Mononuclear cell (primary cell): ENCODE measurements around the gene ATP6V0A1. TPM values are rescaled to one million over a fixed set of nuclear protein-coding genes. Genes with fewer than 3 reads are reported as not detected.
"Not testable (repeated sequence)": the region's sequence is repeated elsewhere in the genome, so short reads cannot be mapped to it uniquely, and the experiment has no call there.

ENCODE experiments used
- H3K27me3 ChIP-seq: 2 replicates; pipeline ENCODE4 v1.6.0; 2011; ENCODE audit warnings: low read length, control low read depth; ENCODE audit not compliant: insufficient read depth
- H3K4me1 ChIP-seq: 2 replicates; pipeline ENCODE4 v1.5.1; 2011; ENCODE audit warnings: mild to moderate bottlenecking, low read length, control low read depth; ENCODE audit not compliant: insufficient read depth
- H3K4me3 ChIP-seq: 2 replicates; pipeline ENCODE4 v1.5.1; 2011; ENCODE audit warnings: mild to moderate bottlenecking, low read length, moderate library complexity
- H3K9me3 ChIP-seq: 2 replicates; pipeline ENCODE4 v1.5.1; 2011; ENCODE audit warnings: low read depth, mild to moderate bottlenecking, control low read depth, low read length
- total RNA-seq: library from RNA; depleted of rRNA; stranded (reverse); fragments of >200 nt; gene quantifications from one replicate; pipeline ENCODE4 v1.2.3, GENCODE V29; 2012

The ATP6V0A1 gene
- total RNA-seq, 1 donor = 38.4 TPM

DNA sequence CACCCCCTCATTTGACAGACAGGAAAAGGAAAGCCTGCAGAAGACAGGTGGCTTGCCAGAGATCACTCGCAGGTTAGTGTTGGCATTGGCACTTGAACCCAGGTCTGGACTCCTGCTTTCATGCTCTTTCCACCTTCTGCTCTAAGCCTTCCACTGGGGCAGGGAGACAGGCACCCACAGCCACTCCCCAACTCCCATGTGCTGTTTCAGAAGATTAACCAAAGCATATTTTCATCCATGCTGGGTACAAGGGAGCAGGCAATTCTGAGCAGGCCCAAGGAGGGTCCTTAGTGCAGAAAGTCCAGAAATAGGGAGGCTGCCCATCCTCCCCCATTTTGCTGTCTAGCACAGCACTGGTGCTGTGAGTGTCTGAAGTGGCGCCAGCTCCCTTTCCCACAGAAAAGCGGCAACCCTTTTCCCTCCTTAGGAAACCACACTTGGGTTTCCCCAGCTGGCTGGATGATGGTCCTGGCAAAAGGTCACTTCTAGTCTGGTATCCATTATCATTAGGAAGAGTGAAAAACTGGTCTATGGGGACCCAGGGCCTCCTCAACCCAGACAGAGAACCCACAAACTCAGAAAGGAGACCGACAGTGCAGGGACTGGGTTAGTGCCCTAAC, 33.6 kb upstream of the ATP6V0A1 start:
- H3K4me1 ChIP-seq = peaks cover 26% of the 10 kb centered on the region
- peaks cover 51% of the 10 kb centered on the region for H3K27me3 ChIP-seq
- no peak overlapping the region for H3K4me3 ChIP-seq
- H3K9me3 ChIP-seq = no peaks in the 10 kb centered on the region

DNA sequence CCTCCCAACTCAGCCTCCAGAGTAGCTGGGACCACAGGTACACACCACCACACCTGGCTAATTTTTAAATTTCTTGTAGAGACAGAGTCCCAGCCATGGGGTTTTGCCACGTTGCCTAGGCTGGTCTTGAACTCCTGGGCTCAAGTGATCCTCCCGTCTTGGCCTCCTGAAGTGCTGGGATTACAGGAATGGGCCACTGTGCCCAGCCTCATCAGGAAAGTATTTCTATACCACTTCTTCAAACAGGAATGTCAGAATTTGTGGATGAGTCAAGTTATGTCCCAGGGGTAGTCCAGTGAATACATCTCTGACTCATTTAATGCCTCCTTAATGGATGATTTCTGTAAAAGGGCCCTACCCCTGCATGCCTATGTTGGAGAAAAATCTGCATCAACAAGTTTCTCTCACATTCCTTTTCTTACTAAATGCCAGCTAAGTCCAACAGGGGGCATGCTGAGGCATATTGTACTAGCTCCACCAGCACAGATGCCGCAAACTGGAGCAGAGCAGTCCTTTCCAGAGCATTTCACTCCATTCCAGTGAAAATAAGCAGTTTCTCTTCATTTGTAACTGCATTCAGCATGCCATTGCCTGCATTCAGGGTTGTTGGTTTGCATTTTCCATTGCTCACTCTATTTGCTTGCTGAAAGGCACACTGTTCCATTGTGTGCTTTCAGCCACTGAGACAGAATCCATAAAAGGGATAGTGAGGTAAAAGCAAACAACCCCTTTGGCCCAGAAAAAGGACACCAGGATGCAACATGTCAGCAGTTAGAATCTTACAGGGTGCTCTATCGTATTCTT, 30.3 kb upstream of the ATP6V0A1 start:
- Histone ChIP-seq H3K9me3 (no peaks in the 10 kb centered on the region), H3K27me3 (peaks cover 22% of the 10 kb centered on the region), H3K4me1 (peaks cover 9% of the 10 kb centered on the region), H3K4me3 (no peak overlapping the region)

DNA sequence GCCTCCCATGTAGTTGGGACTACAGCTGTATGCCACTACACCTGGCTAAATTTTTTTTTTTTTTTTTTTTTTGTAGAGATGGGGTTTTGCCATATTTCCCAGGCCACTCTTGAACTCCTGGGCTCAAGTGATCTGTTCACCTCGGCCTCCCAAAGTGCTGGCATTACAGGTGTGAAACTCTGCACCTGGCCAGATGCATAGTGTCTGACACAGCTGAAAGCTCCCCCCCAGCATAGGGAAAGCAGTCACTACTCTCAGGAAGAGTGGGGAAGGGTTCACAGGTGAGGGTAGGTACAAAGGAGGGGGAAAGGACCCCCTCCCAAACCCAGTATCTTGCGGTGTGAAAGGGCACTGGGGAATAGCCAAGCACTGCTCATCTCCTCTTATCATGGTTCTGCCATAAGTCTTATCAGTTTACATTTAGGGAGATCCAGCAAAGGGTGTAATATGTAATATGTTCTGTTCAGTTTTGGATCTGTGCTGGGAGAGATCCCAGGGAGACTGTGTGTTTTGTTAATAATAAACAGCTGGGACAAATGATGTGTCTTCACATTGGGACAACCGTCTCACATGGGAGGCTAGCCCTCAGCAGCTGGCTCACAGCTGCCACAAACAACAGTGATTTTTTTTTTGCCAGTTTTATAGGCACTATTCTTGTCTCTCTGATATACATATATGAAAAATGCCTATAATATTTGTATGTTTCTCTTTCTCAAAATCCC, 28.8 kb upstream of the ATP6V0A1 start:
- Histone ChIP-seq H3K4me1 (peaks cover 8% of the 10 kb centered on the region), H3K27me3 (peaks cover 7% of the 10 kb centered on the region), H3K9me3 (no peaks in the 10 kb centered on the region), H3K4me3 (no peak overlapping the region)

DNA sequence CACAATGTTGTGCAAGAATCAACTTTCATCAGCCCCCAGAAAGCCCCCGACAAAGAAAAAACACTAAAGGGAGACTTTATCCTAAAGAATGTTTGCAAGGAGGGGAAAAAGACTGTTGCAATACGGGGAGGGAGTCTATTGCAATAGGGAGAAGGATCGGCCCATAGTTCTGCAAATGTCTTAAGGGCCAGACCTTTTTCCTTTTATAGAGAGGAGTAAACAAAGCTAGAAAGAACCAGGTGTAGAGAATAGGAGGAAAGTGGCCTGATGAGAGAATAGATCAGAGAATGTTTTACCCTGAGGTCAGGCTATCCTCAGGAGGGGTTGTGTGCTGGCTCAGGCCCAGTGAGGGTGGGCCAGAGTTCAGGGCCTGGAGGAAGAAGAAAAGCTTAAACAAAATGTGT, 26.9 kb upstream of the ATP6V0A1 start:
- H3K4me3 ChIP-seq = no peak overlapping the region
- no peaks in the 10 kb centered on the region for H3K27me3 ChIP-seq
- H3K4me1 ChIP-seq = peaks cover 8% of the 10 kb centered on the region
- H3K9me3 ChIP-seq = no peaks in the 10 kb centered on the region

DNA sequence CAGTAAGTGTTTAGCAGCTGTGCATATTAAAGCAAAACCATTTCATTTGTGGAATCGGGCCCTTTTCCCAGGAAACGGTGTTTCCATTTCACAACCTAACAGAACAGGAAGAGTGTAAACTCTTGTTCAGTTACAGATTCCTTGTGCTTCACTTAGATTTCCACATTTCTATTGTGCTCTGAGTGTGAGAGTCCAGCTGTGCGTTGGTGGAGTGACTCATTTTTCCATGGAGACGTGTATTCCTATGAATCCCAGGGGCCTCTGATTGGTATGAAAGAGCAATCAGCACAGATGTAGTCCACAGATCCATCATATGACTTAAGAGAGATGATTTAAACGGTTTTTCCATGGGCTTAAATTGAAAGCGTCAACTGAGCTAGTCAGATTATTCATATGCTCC, 22.3 kb upstream of the ATP6V0A1 start:
- Histone ChIP-seq H3K27me3 (no peaks in the 10 kb centered on the region), H3K9me3 (no peaks in the 10 kb centered on the region), H3K4me3 (no peak overlapping the region), H3K4me1 (peaks cover 14% of the 10 kb centered on the region)

DNA sequence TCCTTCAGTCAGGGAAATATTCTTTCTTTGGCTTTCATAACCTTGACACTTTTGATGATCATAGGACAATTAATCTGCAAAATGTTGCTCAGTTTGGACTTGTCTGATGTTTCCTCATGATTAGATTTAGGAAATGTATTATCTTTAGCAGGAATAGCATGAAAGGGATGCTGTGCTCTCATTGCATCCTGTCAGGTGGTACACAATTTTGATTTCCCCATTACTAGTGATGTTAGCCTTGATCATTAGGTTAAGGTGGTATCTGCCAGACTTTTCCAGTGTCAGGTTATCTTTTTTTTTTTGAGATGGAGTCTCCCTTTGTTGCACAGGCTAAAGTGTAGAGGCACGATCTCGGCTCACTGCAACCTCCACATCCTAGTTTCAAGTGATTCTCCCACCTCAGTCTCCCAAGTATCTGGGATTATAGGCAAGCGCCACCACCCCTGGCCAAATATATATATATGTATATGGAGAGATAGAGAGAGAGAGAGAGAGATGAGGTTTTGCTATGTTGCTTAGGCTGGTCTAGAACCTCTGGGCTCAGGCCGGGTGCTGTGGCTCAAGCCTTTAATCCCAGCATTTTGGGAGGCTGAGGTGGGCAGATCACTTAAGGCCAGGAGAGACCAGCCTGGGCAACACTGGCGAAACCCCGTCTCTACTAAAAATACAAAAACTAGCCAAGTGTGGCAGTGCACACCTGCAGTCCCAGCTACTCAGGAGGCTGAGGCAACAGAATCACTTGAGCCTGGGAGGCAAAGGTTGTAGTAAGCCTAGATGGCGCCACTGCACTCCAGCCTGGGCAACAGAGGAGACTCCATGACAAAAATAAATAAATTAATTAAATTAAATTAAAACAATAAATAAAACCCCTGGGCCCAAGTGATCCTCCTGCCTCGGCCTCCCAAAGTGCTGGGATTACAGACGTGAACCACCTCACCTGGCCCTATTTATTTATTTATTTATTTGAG, 19.8 kb upstream of the ATP6V0A1 start:
- H3K4me3 ChIP-seq = no peak overlapping the region
- no peaks in the 10 kb centered on the region for H3K9me3 ChIP-seq
- H3K4me1 ChIP-seq = peaks cover 20% of the 10 kb centered on the region
- H3K27me3 ChIP-seq = no peaks in the 10 kb centered on the region

DNA sequence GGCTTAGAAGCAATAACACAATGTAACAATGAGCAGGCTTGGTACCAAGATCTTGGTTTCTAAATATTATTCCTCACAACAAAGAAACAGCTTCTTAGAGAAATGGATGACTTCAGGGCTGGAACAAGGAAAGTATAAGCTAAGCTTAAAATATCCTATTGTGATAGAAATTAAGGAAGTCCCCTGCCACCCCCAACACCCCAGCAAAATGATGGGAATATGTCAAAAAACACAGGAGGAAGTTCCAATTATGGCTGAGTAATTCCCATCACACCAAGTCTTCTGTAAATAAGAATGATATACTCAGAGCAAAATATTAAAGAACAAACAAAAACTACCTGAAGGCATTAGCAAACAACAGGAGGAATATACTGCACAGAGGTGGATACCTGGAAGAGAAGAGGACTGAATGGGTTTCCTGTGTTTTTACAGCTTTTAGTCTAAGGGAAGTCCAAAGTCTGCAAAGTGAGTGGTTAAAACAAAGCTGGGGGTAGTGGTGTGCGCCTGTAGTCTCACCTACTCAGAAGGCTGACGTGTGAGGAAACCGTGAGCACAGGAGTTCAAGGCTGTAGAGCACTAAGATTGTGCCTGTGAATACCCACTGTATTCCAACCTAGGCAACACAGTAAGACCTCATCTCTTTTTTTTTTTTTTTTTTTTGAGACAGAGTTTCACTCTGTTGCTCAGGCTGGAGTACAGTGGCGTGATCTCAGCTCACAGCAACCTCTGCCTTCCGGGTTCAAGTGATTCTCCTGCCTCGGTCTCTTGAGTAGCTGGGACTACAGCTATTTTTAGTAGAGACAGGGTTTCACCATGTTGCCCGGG, 17.1 kb upstream of the ATP6V0A1 start:
- peaks cover 20% of the 10 kb centered on the region for H3K4me1 ChIP-seq
- H3K27me3 ChIP-seq = no peaks in the 10 kb centered on the region
- no peaks in the 10 kb centered on the region for H3K9me3 ChIP-seq

DNA sequence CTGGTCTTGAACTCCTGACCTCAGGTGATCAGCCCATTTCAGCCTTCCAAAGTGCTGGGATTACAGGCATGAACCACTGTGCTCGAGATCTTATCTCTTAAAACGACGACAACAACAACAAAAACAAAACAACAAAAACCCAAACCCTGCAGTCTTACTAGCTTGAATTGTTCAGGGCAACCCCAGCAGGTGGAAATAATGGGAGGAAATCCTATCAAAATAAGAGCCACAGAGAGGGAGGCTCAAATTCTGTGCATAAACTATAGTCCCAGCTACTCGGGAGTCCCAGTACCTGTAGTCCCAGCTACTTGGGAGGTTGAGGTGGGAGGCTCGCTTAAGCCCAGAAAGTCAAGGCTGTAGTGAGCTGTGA, 16.5 kb upstream of the ATP6V0A1 start:
- H3K4me3 ChIP-seq = no peak overlapping the region
- H3K27me3 ChIP-seq = no peaks in the 10 kb centered on the region
- H3K4me1 ChIP-seq = peaks cover 20% of the 10 kb centered on the region
- H3K9me3 ChIP-seq = no peaks in the 10 kb centered on the region

More for the DNA sequence above, 17.1 kb upstream of the ATP6V0A1 start:
- no peak overlapping the region for H3K4me3 ChIP-seq

DNA sequence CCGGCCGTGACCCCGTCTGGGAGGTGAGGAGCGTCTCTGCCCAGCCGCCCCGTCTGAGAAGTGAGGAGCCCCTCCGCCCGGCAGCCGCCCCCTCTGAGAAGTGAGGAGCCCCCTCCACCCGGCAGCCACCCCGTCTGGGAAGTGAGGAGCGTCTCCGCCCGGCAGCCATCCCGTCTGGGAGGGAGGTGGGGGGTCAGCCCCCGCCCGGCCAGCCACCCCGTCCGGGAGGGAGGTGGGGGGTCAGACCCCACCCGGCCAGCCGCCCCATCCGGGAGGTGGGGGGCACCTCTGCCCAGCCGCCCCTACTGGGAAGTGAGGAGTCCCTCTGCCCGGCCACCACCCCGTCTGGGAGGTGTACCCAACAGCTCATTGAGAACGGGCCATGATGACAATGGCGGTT, 9.5 kb upstream of the ATP6V0A1 start:
- H3K4me3 ChIP-seq, H3K27me3 ChIP-seq, H3K9me3 ChIP-seq: not testable (repeated sequence)
- peaks cover 23% of the 10 kb centered on the region for H3K4me1 ChIP-seq

DNA sequence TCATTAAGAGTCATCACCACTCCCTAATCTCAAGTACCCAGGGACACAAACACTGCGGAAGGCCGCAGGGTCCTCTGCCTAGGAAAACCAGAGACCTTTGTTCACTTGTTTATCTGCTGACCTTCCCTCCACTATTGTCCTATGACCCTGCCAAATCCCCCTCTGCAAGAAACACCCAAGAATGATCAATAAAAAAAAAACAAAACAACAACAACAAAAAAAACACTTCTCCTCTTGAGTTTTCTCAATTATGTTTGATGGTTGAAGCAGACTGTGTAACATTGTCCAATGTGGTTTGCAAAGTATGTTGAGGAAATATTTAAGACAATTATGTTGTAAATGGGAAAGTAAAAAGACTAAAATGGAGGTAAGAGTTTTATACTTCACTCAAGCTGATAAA, 8.8 kb upstream of the ATP6V0A1 start:
- not testable (repeated sequence) for H3K27me3 ChIP-seq, H3K9me3 ChIP-seq, H3K4me3 ChIP-seq
- H3K4me1 ChIP-seq = peaks cover 30% of the 10 kb centered on the region

DNA sequence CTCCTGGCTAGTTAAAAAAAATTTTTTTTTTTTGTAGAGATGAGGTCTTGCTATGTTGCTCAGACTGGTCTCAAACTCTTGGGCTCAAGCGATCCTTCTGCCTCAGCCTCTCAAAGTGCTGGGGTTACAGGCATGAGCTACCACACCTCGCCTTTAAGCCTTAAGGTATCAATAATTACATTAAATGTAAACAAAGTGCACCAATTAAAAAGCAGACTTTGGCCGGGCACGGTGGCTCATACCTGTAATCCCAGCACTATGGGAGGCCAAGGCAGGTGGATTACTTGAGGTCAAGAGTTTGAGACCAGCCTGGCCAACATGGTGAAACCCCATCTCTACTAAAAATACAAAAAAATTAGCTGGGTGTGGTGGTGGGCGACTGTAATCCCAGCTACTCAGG, 7.4 kb upstream of the ATP6V0A1 start:
- H3K9me3 ChIP-seq, H3K4me3 ChIP-seq: not testable (repeated sequence)
- peaks cover 44% of the 10 kb centered on the region for H3K4me1 ChIP-seq

DNA sequence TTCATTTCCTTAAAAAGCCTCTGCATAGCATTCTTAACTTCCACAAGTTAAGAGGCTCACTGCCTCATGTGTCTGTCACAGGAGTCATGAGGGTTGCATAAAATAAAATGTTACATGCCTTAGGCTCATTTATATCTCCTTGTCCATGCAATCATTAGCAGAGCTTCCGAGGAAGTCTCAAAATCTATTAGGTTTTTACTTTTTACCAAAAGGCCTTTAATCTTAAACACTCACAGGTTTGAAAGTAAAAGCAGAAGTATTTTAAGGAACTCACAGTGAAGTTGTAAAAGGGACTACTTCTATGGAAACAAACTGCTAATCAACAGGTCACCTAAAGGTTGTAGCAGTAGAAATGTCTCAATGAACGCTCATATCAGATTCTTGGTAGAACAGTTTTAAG, 5.2 kb upstream of the ATP6V0A1 start:
- no peak overlapping the region for H3K4me3 ChIP-seq
- H3K4me1 ChIP-seq = peaks cover 66% of the 10 kb centered on the region
- no peaks in the 10 kb centered on the region for H3K9me3 ChIP-seq
- H3K27me3 ChIP-seq = no peaks in the 10 kb centered on the region

More for the DNA sequence above, 7.4 kb upstream of the ATP6V0A1 start:
- H3K27me3 ChIP-seq = not testable (repeated sequence)

DNA sequence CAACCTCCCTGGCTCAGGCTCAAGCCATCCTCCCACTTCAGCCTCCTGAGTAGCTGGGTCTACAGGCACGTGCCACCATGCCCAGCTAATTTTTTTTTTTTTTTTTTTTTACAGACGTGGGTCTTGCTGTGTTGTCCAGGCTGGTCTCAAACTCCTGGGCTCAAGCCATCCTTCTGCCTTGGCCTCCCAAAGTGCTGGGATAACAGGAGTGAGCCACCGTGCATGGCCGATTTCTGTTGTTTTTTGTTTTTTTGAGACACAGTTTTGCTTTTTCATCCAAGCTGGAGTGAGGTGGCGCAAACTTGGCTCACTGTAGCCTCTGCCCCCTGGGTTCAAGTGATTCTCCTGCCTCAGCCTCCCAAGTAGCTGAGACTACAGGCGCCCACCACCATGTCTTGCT, 3.7 kb upstream of the ATP6V0A1 start:
- H3K9me3 ChIP-seq, H3K4me3 ChIP-seq, H3K27me3 ChIP-seq: not testable (repeated sequence)
- peaks cover 78% of the 10 kb centered on the region for H3K4me1 ChIP-seq
